MM.1S (cell line): ENCODE data around the gene AGPS.

ENCODE experiments used
- EZH2phosphoT487 ChIP-seq: fragments of 300-600 bp; sonication (generic); IDR thresholded peaks from 2 replicates; pipeline ENCODE4 v1.6.1; 2018; ENCODE audit warnings: antibody characterized with exemption, low read length
- TF ChIP-seq, protein P1 (sequence below): fragments of 300-600 bp; sonication (generic); IDR thresholded peaks from 2 replicates; pipeline ENCODE4 v1.5.1; 2016; ENCODE audit warnings: antibody characterized with exemption, low read length, mixed read lengths

DNA sequence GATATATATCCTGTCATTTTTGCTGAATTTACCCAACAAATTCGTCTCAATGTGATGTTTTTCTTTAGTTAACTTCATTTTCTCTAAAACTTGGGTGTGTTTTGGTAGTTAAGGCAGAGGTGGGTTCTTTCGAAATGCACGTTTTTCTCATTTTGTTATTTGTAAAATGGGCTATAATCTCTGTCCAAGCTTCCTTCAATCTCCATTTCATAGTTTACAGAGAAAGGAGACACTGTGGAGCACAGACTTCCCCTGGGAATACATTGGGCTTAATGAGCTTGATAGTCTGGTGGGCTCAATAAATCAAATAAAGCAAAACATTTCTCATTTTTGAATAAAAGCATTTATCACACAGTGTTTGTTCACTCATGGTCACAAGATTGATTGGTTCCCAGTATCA is 145.1 kb downstream of the AGPS start:
- TF ChIP-seq, protein P1, sequence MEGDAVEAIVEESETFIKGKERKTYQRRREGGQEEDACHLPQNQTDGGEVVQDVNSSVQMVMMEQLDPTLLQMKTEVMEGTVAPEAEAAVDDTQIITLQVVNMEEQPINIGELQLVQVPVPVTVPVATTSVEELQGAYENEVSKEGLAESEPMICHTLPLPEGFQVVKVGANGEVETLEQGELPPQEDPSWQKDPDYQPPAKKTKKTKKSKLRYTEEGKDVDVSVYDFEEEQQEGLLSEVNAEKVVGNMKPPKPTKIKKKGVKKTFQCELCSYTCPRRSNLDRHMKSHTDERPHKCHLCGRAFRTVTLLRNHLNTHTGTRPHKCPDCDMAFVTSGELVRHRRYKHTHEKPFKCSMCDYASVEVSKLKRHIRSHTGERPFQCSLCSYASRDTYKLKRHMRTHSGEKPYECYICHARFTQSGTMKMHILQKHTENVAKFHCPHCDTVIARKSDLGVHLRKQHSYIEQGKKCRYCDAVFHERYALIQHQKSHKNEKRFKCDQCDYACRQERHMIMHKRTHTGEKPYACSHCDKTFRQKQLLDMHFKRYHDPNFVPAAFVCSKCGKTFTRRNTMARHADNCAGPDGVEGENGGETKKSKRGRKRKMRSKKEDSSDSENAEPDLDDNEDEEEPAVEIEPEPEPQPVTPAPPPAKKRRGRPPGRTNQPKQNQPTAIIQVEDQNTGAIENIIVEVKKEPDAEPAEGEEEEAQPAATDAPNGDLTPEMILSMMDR = no peak
- no peak for TF ChIP-seq EZH2phosphoT487
